T-helper 1 cell treated with Interleukin-12 subunit alpha and Interleukin-12 subunit beta and Interleukin-4 antibody, amounts not matched to agents 30 μg/mL and 1 μg/mL, for 36 hours (primary cell): Measurements from ENCODE around the gene RAB5IF.
"Not testable (repeated sequence)": the region's sequence is repeated elsewhere in the genome, so short reads cannot be mapped to it uniquely, and the experiment has no call there.

Experiments used
- H3K27ac Mint-ChIP-seq: one replicate; pipeline ENCODE4 v1.8.0; 2021; ENCODE audit warnings: mild to moderate bottlenecking, mixed read lengths
- H3K27me3 Mint-ChIP-seq: one replicate; pipeline ENCODE4 v1.8.0; 2021; ENCODE audit warnings: low read depth, mixed read lengths
- H3K36me3 Mint-ChIP-seq: one replicate; pipeline ENCODE4 v1.8.0; 2021; ENCODE audit warnings: low read depth, mixed read lengths
- H3K4me1 Mint-ChIP-seq: one replicate; pipeline ENCODE4 v1.8.0; 2021; ENCODE audit warnings: low read depth, mixed read lengths
- H3K4me3 Mint-ChIP-seq: one replicate; pipeline ENCODE4 v1.8.0; 2021; ENCODE audit warnings: mild to moderate bottlenecking, moderate library complexity, mixed read lengths
- H3K9me3 Mint-ChIP-seq: one replicate; pipeline ENCODE4 v1.8.0; 2021; ENCODE audit warnings: mixed read lengths

The RAB5IF gene

DNA sequence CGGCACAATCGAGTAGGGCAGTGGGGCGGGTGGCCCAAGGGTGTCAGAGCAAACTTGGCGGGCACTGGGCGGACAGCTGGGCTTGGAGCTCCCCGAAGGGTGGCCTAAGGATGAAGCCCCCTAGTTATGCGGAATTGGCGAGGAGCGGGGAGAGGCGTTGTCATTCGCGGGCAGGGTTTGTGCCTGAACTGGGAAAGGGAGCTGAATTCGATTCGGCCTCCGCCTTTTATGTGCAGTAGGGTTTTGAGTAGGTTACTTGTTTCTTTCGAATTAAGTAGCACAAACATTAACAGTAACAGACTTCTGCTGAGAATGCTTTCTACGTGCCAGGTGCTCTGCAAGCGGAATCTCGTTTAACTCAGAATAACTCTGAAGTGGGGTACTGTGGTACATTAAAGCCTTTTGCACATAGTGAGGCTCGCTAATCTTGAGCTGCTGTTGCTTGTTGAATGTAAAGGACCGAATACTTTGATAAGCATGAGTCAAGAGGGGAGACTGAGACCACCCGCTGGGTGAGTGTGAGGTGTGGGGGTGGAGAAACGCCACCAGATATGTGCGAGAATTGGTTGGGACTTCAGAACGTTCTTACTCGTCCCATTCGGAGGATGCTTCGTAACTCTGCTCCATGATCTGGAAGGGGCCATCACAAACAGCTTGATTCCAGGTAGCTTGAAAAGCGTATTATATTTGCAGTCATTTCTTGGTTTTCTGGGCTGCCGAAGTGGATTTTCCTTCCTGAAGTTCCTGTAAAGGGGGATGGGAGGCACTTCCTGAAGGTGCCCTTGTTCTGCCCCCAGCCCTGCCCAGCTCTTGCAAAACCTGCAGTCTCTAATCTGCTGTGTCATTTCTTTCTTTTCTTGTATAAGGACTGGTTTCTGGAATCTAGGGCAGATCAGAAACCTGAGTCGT is 833 bp downstream of the RAB5IF start:
- H3K36me3 Mint-ChIP-seq: peaks cover 27% of the 10 kb centered on the region
- peak overlapping the region; percentile 97 for H3K4me3 Mint-ChIP-seq
- peak overlapping the region; percentile 94 for H3K27ac Mint-ChIP-seq
- H3K9me3 Mint-ChIP-seq: no peaks in the 10 kb centered on the region
- no peaks in the 10 kb centered on the region for H3K27me3 Mint-ChIP-seq
- peaks cover 23% of the 10 kb centered on the region for H3K4me1 Mint-ChIP-seq

- Mint-ChIP-seq H3K4me3 (peak overlapping the region; percentile 97), H3K4me1 (peaks cover 20% of the 10 kb centered on the region), H3K9me3 (no peaks in the 10 kb centered on the region), H3K27me3 (no peaks in the 10 kb centered on the region), H3K27ac (peak overlapping the region; percentile 67), H3K36me3 (peaks cover 40% of the 10 kb centered on the region)
Observed at GRCh38 chr20:36607586-36608387, 2.2 kb downstream of the RAB5IF start.

DNA sequence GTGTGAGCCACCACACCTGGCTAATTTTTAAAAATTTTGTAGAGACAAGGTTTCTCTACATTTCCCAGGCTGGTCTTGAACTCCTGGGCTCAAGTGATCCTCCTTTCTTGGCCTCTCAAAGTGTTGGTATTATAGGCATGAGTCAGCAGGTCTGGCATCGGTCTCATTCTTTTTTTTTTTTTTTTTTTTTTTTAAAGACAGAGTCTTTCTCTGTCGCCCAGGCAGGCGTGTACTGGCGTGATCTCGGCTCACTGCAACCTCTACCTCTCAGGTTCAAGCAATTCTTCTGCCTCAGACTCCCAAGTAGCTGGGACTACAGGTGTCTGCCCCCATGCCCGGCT is 2.8 kb downstream of the RAB5IF start:
- Mint-ChIP-seq H3K36me3 (peaks cover 41% of the 10 kb centered on the region), H3K4me1 (peaks cover 20% of the 10 kb centered on the region)

GRCh38 chr20:36611625-36612024 is 6.0 kb downstream of the RAB5IF start:
- no peaks in the 10 kb centered on the region for H3K27me3 Mint-ChIP-seq
- peaks cover 56% of the 10 kb centered on the region for H3K36me3 Mint-ChIP-seq
- no peaks in the 10 kb centered on the region for H3K9me3 Mint-ChIP-seq
- no peak overlapping the region for H3K4me3 Mint-ChIP-seq
- peaks cover 19% of the 10 kb centered on the region for H3K4me1 Mint-ChIP-seq
- H3K27ac Mint-ChIP-seq: no peak overlapping the region

More for the DNA sequence above, 2.8 kb downstream of the RAB5IF start:
- not testable (repeated sequence) for H3K27me3 Mint-ChIP-seq, H3K4me3 Mint-ChIP-seq, H3K9me3 Mint-ChIP-seq, H3K27ac Mint-ChIP-seq

DNA sequence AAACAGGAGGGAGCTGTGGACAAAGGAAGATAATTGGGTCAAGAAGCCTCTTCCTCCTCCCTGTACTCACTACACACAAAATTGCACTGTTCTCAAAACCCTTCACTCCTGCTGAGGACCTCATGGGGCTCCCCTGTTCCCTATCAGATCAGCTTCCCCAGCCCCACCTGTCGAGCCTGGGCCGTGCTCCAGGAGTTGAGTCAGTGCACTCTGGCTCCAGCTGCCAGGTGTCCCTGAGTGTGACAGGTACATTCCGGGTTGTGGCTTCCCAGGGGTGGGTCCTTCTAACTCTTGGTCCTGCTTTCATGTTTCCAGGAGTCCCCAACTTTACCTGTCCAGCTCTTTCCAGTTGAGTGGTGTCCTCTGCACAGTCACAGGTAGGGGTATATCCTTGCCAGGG is 8.4 kb downstream of the RAB5IF start:
- Mint-ChIP-seq H3K4me1 (peaks cover 9% of the 10 kb centered on the region), H3K27me3 (no peaks in the 10 kb centered on the region), H3K4me3 (no peak overlapping the region), H3K27ac (no peak overlapping the region), H3K36me3 (peaks cover 45% of the 10 kb centered on the region), H3K9me3 (no peaks in the 10 kb centered on the region)

GRCh38 chr20:36614781-36615557 is 9.4 kb downstream of the RAB5IF start:
- no peak overlapping the region for H3K4me3 Mint-ChIP-seq
- no peaks in the 10 kb centered on the region for H3K9me3 Mint-ChIP-seq
- H3K27ac Mint-ChIP-seq: peak overlapping the region; percentile 26
- H3K4me1 Mint-ChIP-seq: peaks cover 9% of the 10 kb centered on the region
- peaks cover 37% of the 10 kb centered on the region for H3K36me3 Mint-ChIP-seq
- H3K27me3 Mint-ChIP-seq: no peaks in the 10 kb centered on the region

GRCh38 chr20:36620917-36621316 is 15.3 kb downstream of the RAB5IF start:
- Mint-ChIP-seq H3K36me3 (peaks cover 26% of the 10 kb centered on the region), H3K4me1 (peaks cover 15% of the 10 kb centered on the region)

GRCh38 chr20:36623444-36623843 is 17.9 kb downstream of the RAB5IF start:
- peaks cover 42% of the 10 kb centered on the region for H3K36me3 Mint-ChIP-seq
- H3K27ac Mint-ChIP-seq: no peak overlapping the region
- H3K4me3 Mint-ChIP-seq: no peak overlapping the region
- H3K27me3 Mint-ChIP-seq: no peaks in the 10 kb centered on the region
- H3K4me1 Mint-ChIP-seq: peaks cover 21% of the 10 kb centered on the region
- H3K9me3 Mint-ChIP-seq: no peaks in the 10 kb centered on the region

More at GRCh38 chr20:36620917-36621316, 15.3 kb downstream of the RAB5IF start:
- Mint-ChIP-seq H3K9me3 (no peaks in the 10 kb centered on the region), H3K4me3 (no peak overlapping the region), H3K27me3 (no peaks in the 10 kb centered on the region), H3K27ac (no peak overlapping the region)

- Mint-ChIP-seq H3K27ac (peak overlapping the region; percentile 0), H3K4me1 (peaks cover 25% of the 10 kb centered on the region), H3K9me3 (no peaks in the 10 kb centered on the region), H3K27me3 (no peaks in the 10 kb centered on the region), H3K36me3 (peaks cover 46% of the 10 kb centered on the region), H3K4me3 (no peak overlapping the region)
Observed at GRCh38 chr20:36624068-36624943, 18.7 kb downstream of the RAB5IF start.

- Mint-ChIP-seq H3K4me1 (peaks cover 32% of the 10 kb centered on the region), H3K9me3 (no peaks in the 10 kb centered on the region), H3K27ac (peak overlapping the region; percentile 53), H3K36me3 (peaks cover 50% of the 10 kb centered on the region), H3K27me3 (no peaks in the 10 kb centered on the region), H3K4me3 (no peak overlapping the region)
Observed at GRCh38 chr20:36624944-36625324, 19.4 kb downstream of the RAB5IF start.

DNA sequence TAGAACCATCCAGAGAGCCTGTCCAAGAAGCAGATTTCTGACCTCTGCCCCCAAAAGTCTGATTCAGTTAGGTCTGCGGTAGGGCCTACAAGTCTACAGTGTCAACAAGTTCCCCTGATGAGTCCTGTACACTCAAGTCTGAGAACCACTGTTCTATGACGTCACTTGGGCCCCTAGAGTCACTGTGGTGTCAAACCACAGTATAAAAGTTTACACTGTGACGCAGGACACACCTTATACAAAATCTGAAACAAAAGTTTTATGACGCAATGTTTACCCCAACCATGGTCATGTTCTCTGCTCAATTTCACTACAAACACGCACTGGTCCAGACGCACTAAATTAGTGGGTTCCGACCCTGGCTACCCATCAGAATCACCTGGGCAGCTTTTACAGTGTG is 22.5 kb downstream of the RAB5IF start:
- Mint-ChIP-seq H3K4me1 (peaks cover 41% of the 10 kb centered on the region), H3K27me3 (no peaks in the 10 kb centered on the region), H3K9me3 (no peaks in the 10 kb centered on the region), H3K36me3 (peaks cover 64% of the 10 kb centered on the region), H3K27ac (no peak overlapping the region), H3K4me3 (no peak overlapping the region)

DNA sequence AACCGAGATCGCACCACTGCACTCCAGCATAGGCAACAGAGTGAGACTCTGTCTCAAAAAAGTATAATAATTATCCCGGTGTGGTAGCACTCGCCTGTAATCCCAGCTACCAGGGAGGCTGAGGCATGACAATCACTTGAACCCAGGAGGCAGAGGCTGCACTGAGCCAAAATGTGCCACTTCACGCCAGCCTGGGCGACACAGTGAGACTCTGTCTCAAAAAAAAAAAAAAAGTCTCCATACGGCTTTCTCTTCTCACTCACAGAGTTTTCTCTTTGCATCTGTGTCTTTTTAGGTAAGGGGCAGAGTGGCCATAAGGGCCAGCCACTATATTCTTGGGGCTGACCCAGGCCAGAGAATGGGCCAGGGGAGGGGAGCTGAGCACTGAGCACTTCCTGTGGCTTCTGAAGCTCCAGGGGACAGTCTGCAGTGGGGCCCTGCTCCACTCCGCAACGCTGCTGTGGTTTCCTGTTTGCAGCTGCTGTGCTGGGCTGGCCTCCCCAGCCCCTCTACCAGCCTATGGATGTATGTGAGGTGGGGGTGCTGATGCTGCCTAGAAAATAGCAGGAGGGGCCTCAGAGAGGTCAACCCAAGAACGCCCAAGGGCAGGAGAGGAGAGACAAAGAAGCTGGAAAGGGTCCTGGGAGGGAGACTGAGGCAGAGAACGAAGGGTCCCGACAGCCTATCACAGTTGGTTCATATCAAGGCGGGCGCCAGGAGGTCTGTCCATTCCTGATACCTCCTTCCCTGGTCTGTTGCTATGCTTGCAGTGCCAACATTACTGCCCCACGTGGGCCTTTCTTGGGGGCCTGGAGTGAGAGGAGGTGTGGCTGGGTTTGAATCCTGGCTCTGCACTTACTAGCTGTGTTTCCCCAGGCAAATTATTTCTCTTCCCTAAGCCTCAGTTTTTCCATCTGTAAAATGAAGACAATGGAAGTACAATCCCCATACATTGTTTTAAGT is 24.4 kb downstream of the RAB5IF start:
- Mint-ChIP-seq H3K4me3 (peak overlapping the region; percentile 74), H3K9me3 (no peaks in the 10 kb centered on the region), H3K27me3 (no peaks in the 10 kb centered on the region), H3K4me1 (peaks cover 35% of the 10 kb centered on the region), H3K36me3 (peaks cover 57% of the 10 kb centered on the region), H3K27ac (peak overlapping the region; percentile 92)

DNA sequence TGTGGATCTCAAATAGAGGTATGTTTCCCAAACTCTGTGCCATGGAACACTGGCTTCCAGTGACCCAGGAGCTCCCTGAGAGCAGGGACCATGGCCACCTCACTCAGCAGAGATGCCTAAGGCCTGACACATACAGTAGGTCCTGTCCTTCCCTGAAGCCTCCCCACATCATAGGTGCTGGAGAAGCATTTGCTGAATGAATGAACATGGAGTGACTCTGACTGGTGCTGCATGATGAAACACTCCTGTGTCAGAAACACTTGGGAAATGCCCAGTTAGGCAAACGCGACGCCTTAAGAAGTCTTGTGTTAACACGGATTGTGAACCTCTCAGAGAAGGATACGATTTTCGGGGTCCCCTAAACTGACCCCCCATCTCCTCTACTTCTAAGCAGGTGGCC is 26.1 kb downstream of the RAB5IF start:
- peaks cover 60% of the 10 kb centered on the region for H3K36me3 Mint-ChIP-seq
- no peaks in the 10 kb centered on the region for H3K27me3 Mint-ChIP-seq
- no peak overlapping the region for H3K4me3 Mint-ChIP-seq
- H3K27ac Mint-ChIP-seq: peak overlapping the region; percentile 45
- H3K4me1 Mint-ChIP-seq: peaks cover 37% of the 10 kb centered on the region
- no peaks in the 10 kb centered on the region for H3K9me3 Mint-ChIP-seq
